Peyer's patch (tissue), 4 donors: ENCODE results near the gene BTBD18.

Experiments
- POLR2A ChIP-seq, 2 donors: fragments of 450-650 bp; IDR thresholded peaks; one replicate each; pipeline ENCODE4 v1.5.1; 2017; ENCODE audit warnings: antibody characterized with exemption in 2 of 2, mild to moderate bottlenecking in 2 of 2, moderate library complexity in 2 of 2
- TF ChIP-seq, protein P1 (sequence below), 6 experiments: fragments of 450-650 bp in 4 of 6; fragments of 200-600 bp in 2 of 6; sonication (generic) in 1 of 6; IDR thresholded peaks; one replicate each; pipeline ENCODE4 v1.5.1; 2017 to 2019; ENCODE audit warnings: antibody characterized with exemption in 6 of 6, mild to moderate bottlenecking in 3 of 6, moderate library complexity in 1 of 6

DNA sequence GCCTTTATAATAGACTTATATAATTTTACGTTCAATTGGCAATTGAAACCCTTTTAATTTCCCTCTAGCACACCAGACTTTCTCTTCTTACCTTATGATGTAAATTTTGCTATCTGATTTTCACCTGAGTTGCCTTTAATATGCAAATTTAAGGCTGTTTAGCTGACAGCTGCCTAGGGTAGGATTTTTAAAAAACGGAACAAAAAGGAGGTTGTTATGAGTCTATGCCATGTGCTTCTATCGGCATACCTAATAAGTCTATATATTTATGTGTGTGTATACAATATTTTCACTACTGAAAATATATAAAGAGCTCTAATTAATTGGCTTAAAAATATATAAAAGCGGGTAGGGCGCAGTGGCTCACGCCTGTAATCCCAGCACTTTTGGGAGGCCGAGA, 22.1 kb downstream of the BTBD18 start:
- TF ChIP-seq, protein P1, sequence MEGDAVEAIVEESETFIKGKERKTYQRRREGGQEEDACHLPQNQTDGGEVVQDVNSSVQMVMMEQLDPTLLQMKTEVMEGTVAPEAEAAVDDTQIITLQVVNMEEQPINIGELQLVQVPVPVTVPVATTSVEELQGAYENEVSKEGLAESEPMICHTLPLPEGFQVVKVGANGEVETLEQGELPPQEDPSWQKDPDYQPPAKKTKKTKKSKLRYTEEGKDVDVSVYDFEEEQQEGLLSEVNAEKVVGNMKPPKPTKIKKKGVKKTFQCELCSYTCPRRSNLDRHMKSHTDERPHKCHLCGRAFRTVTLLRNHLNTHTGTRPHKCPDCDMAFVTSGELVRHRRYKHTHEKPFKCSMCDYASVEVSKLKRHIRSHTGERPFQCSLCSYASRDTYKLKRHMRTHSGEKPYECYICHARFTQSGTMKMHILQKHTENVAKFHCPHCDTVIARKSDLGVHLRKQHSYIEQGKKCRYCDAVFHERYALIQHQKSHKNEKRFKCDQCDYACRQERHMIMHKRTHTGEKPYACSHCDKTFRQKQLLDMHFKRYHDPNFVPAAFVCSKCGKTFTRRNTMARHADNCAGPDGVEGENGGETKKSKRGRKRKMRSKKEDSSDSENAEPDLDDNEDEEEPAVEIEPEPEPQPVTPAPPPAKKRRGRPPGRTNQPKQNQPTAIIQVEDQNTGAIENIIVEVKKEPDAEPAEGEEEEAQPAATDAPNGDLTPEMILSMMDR (IDR thresholded peaks at IDR 0.05): no peak
- TF ChIP-seq POLR2A (IDR thresholded peaks at IDR 0.05): no peak
